Liver (tissue), 9 donors: Measurements from ENCODE around the gene TTC12. TPM values are rescaled to one million over a fixed set of nuclear protein-coding genes. Genes with fewer than 3 reads are reported as not detected.

Experiments used
- DNase-seq: peaks from one replicate; pipeline ENCODE4 v3.0.0-alpha.2; 2017; ENCODE audit warnings: low spot score
- H3K27ac ChIP-seq, 2 donors: one replicate each; pipeline ENCODE4 v1.7.0; 2013; ENCODE audit warnings: inconsistent platforms in 2 of 2, low read length in 2 of 2, control low read depth in 1 of 2, low read depth in 1 of 2, mild to moderate bottlenecking in 1 of 2
- H3K27me3 ChIP-seq, 4 donors: one replicate each; pipeline versions ENCODE4 v1.6.1 to v1.7.0; 2013; ENCODE audit warnings: low read length in 3 of 4, inconsistent platforms in 1 of 4, mild to moderate bottlenecking in 1 of 4, moderate library complexity in 1 of 4; ENCODE audit not compliant: control insufficient read depth in 4 of 4, insufficient read depth in 4 of 4
- H3K36me3 ChIP-seq, 4 donors: one replicate each; pipeline versions ENCODE4 v1.6.1 to v1.7.0; 2013; ENCODE audit warnings: low read length in 3 of 4, mild to moderate bottlenecking in 3 of 4, low read depth in 1 of 4, moderate library complexity in 1 of 4; ENCODE audit not compliant: control insufficient read depth in 4 of 4, insufficient read depth in 3 of 4
- H3K4me1 ChIP-seq, 4 donors: one replicate each; pipeline versions ENCODE4 v1.6.1 to v1.7.0; 2013; ENCODE audit warnings: low read length in 3 of 4, mild to moderate bottlenecking in 3 of 4, moderate library complexity in 1 of 4; ENCODE audit not compliant: control insufficient read depth in 4 of 4, insufficient read depth in 4 of 4
- H3K4me3 ChIP-seq, 3 donors: one replicate each; pipeline versions ENCODE4 v1.6.1 to v1.7.0; 2013; ENCODE audit warnings: low read length in 3 of 3, control low read depth in 1 of 3, low read depth in 1 of 3, mild to moderate bottlenecking in 1 of 3
- H3K9ac ChIP-seq, 2 donors: one replicate each; pipeline ENCODE4 v1.7.0; 2013; ENCODE audit warnings: low read length in 2 of 2, mild to moderate bottlenecking in 2 of 2, moderate library complexity in 2 of 2, control low read depth in 1 of 2, low read depth in 1 of 2
- H3K9me3 ChIP-seq, 4 donors: one replicate each; pipeline versions ENCODE4 v1.6.1 to v1.7.0; 2013; ENCODE audit warnings: low read length in 3 of 4; ENCODE audit not compliant: control insufficient read depth in 4 of 4
- CTCF ChIP-seq: fragments of 150-350 bp; IDR thresholded peaks from 2 replicates; pipeline ENCODE4 v1.5.1; 2017; ENCODE audit warnings: improper control_type of control experiment, low read depth, low read length; ENCODE audit not compliant: missing input control
- EGR1 ChIP-seq, 2 donors: IDR thresholded peaks; 2 replicates each; pipeline ENCODE4 v1.6.1; 2016 to 2018; ENCODE audit warnings: antibody characterized with exemption in 2 of 2, low read depth in 2 of 2
- FOXA1 ChIP-seq: IDR thresholded peaks from 2 replicates; pipeline ENCODE4 v1.6.1; 2016; ENCODE audit warnings: antibody characterized with exemption
- HNF4A ChIP-seq, 2 donors: conservative IDR thresholded peaks; 2 replicates each; pipeline ENCODE4 v1.6.1; 2016; ENCODE audit warnings: antibody characterized with exemption in 2 of 2, mild to moderate bottlenecking in 2 of 2
- JUND ChIP-seq, 2 donors: IDR thresholded peaks; 2 replicates each; pipeline ENCODE4 v1.6.1; 2016; ENCODE audit warnings: antibody characterized with exemption in 2 of 2
- MAX ChIP-seq: IDR thresholded peaks from 2 replicates; pipeline ENCODE4 v1.6.1; 2016; ENCODE audit warnings: antibody characterized with exemption
- RAD21 ChIP-seq, 2 donors: IDR thresholded peaks; 2 replicates each; pipeline ENCODE4 v1.6.1; 2016; ENCODE audit warnings: antibody characterized with exemption in 2 of 2, mild to moderate bottlenecking in 2 of 2
- REST ChIP-seq: IDR thresholded peaks from 2 replicates; pipeline ENCODE4 v1.6.1; 2016; ENCODE audit warnings: antibody characterized with exemption, mild to moderate bottlenecking
- ZBTB33 ChIP-seq: IDR thresholded peaks from 2 replicates; pipeline ENCODE4 v1.6.1; 2016; ENCODE audit warnings: antibody characterized with exemption
- WGBS: extraction: QIAGEN DNeasy Blood & Tissue Kit; methylation state at CpG from one replicate; pipeline ENCODE4 v1.1.7; 2013; 5-methylcytosine and 5-hydroxymethylcytosine counted together
- polyA plus RNA-seq, 2 donors: library from polyadenylated mRNA; stranded (reverse) in 1 of 2; unstranded in 1 of 2; fragments of 200-250 nt in 1 of 2; fragments of >200 nt in 1 of 2; fragmentation: Nextera tagmentation in 1 of 2; extraction: Ambion mirVana in 1 of 2; gene quantifications; one replicate each; pipeline versions ENCODE4 v1.2.1 to v1.2.3, GENCODE V29; 2013 to 2015
- total RNA-seq, 2 donors: library from RNA; depleted of rRNA; stranded (reverse); fragments of >200 nt; gene quantifications; one replicate each; pipeline ENCODE4 v1.2.3, GENCODE V29; 2014
- donor health status: healthy.
- donor health status: healthy.
- donor health status: healthy.
- donor health status: healthy.
- donor health status: healthy.

Gene TTC12
- total and polyA plus RNA-seq, 4 donors, result 2.8 to 9.0 (median 4.3) TPM

GRCh38 chr11:113331441-113331840 is 17.1 kb downstream of the TTC12 start (continued):
- TF ChIP-seq ZBTB33, result no peak

- WGBS, result 94% methylated on average over 7 of the region's 7 CpGs
- Histone ChIP-seq H3K27me3 (no peaks in the 10 kb centered on the region), H3K9ac (no peak overlapping the region), H3K4me3 (no peak overlapping the region), H3K36me3 (peaks cover 2 to 44% (median 24%) of the 10 kb centered on the region in 4 donors), H3K9me3 (no peaks in the 10 kb centered on the region), H3K4me1 (no peaks in the 10 kb centered on the region), H3K27ac (no peak overlapping the region)
- DNase-seq, result no peak
- TF ChIP-seq EGR1 (IDR thresholded peaks at IDR 0.05; ENCODE audit: low read depth in 2 of 2) (no peak), CTCF (no peak), FOXA1 (no peak)
Observed at GRCh38 chr11:113332023-113332422, 17.6 kb downstream of the TTC12 start.

- TF ChIP-seq HNF4A (conservative IDR thresholded peaks at IDR 0.05) (no peak), CTCF (no peak), MAX (no peak), RAD21 (IDR thresholded peaks at IDR 0.05) (no peak), EGR1 (IDR thresholded peaks at IDR 0.05; ENCODE audit: low read depth in 2 of 2) (no peak), FOXA1 (no peak), JUND (IDR thresholded peaks at IDR 0.05) (no peak), REST (no peak)
- DNase-seq, result no peak
- no peak overlapping the region for H3K9ac ChIP-seq
- H3K9me3 ChIP-seq, result no peaks in the 10 kb centered on the region
- 95% methylated on average over 6 of the region's 6 CpGs for WGBS
- H3K4me3 ChIP-seq, result no peak overlapping the region
- H3K27me3 ChIP-seq, result no peaks in the 10 kb centered on the region
- peaks cover 2 to 38% (median 24%) of the 10 kb centered on the region in 4 donors for H3K36me3 ChIP-seq
- no peak overlapping the region for H3K27ac ChIP-seq
- no peaks in the 10 kb centered on the region for H3K4me1 ChIP-seq
Observed at GRCh38 chr11:113332638-113333329, 18.4 kb downstream of the TTC12 start.
